ENCODE results near the gene SIDT2.

GRCh38 chr11:117187799-117188481 lies 9.4 kb downstream of the SIDT2 start:
- TF ChIP-seq POLR2AphosphoS5 (IDR thresholded peaks at IDR 0.05) = no peak
- TF ChIP-seq CTCF (IDR thresholded peaks at IDR 0.05) = no peak
